Ovary (tissue), 9 donors: ENCODE measurements around the gene KLHL30. TPM values are rescaled to one million over a fixed set of nuclear protein-coding genes. Genes with fewer than 3 reads are reported as not detected.
"Not testable (repeated sequence)": the region's sequence is repeated elsewhere in the genome, so short reads cannot be mapped to it uniquely, and the experiment has no call there.

Experiments
- DNase-seq, 5 donors: peaks; one replicate each; pipeline ENCODE4 v3.0.0-alpha.2; 2019 to 2020
- H3K27ac ChIP-seq, 2 donors: fragments of 200-600 bp; one replicate each; pipeline versions ENCODE4 v1.5.1 to v1.8.0; 2019 to 2022
- H3K27me3 ChIP-seq: fragments of 200-600 bp; one replicate; pipeline ENCODE4 v1.8.0; 2022
- H3K36me3 ChIP-seq: fragments of 200-600 bp; sonication (generic); one replicate; pipeline ENCODE4 v1.5.1; 2019
- H3K4me1 ChIP-seq: one replicate; pipeline ENCODE4 v1.8.1; 2013; ENCODE audit warnings: mild to moderate bottlenecking, moderate library complexity; ENCODE audit not compliant: insufficient read depth
- H3K4me3 ChIP-seq: fragments of 200-600 bp; sonication (generic); one replicate; pipeline ENCODE4 v1.5.1; 2017
- H3K9me3 ChIP-seq, 2 donors: fragments of 200-600 bp in 1 of 2; sonication (generic) in 1 of 2; one replicate each; pipeline versions ENCODE4 v1.5.1 to v1.8.1; 2013 to 2019; ENCODE audit warnings: mild to moderate bottlenecking in 1 of 2, moderate library complexity in 1 of 2
- EP300 ChIP-seq: sonication (generic); formaldehyde crosslinking; IDR thresholded peaks from one replicate; pipeline ENCODE4 v1.6.1; 2017; ENCODE audit warnings: antibody characterized with exemption
- POLR2A ChIP-seq: fragments of 450-650 bp; IDR thresholded peaks from one replicate; pipeline ENCODE4 v1.6.1; 2017; ENCODE audit warnings: antibody characterized with exemption, mild to moderate bottlenecking, moderate library complexity
- WGBS, 3 donors: extraction: QIAGEN DNeasy Blood & Tissue Kit in 1 of 3; methylation state at CpG; one replicate each; pipeline versions ENCODE4 v1.1.5 to v1.1.7; 2013 to 2017; 5-methylcytosine and 5-hydroxymethylcytosine counted together
- intact Hi-C, 4 donors: fragments of 100-400 bp; cut with DNase I; formaldehyde crosslinking; loops; one replicate each; pipeline versions ENCODE4 v1.11.0 to v1.15.1; 2022 to 2023
- polyA plus RNA-seq, 2 donors: library from polyadenylated mRNA; stranded (reverse); fragments of 200-250 nt in 1 of 2; fragments of 350-450 nt in 1 of 2; fragmentation: Illumina TruSeq in 1 of 2; extraction: RNeasy Lipid Tissue Mini Kit (QIAGEN cat#74804) in 1 of 2; gene quantifications; one replicate each; pipeline ENCODE4 v1.2.3, GENCODE V29; 2013 to 2014
- total RNA-seq, 7 donors: library from RNA; depleted of rRNA in 2 of 7; stranded (reverse); fragments of >200 nt in 2 of 7; fragmentation: NEBNext Ultra II Directional in 3 of 7; extraction: Animal tissue kit (Norgen Biotek cat#: 25700) in 3 of 7; gene quantifications; one replicate each; pipeline versions ENCODE4 v1.1.0 to v1.2.4, GENCODE V29; 2016 to 2023
- TF ChIP-seq, protein P1 (sequence below), 3 donors: fragments of 450-650 bp in 2 of 3; fragments of 200-600 bp in 1 of 3; IDR thresholded peaks; one replicate each; pipeline versions ENCODE4 v1.5.1 to v1.8.0; 2016 to 2022; ENCODE audit warnings: antibody characterized with exemption in 3 of 3, mild to moderate bottlenecking in 1 of 3
- donor health status: DM: no; HTN: no; CAD: no; lungs with moderate emphysema.
- donor health status: DM: no; HTN: no; CAD: no.
- donor health status: Bipolar disorder and iron deficiency.
- donor health status: DM: yes; HTN: yes; CAD: no.
- donor health status: DM: no; HTN: no; CAD: no.
- donor health status: DM: yes; HTN: yes; CAD: no.

The KLHL30 gene
- total and polyA plus RNA-seq, 9 donors: 0.08 to 0.74 (median 0.24) TPM; not detected in 1

- 79 to 85% (median 83%) methylated on average over 12 to 13 of the region's 13 CpGs for WGBS, 3 donors
- Histone ChIP-seq H3K27me3 (no peaks in the 10 kb centered on the region), H3K4me3 (no peak overlapping the region), H3K4me1 (peaks cover 9% of the 10 kb centered on the region), H3K27ac (no peak overlapping the region), H3K9me3 (no peaks in the 10 kb centered on the region), H3K36me3 (no peaks in the 10 kb centered on the region)
- intact Hi-C loops: no loop called here
- TF ChIP-seq, protein P1, sequence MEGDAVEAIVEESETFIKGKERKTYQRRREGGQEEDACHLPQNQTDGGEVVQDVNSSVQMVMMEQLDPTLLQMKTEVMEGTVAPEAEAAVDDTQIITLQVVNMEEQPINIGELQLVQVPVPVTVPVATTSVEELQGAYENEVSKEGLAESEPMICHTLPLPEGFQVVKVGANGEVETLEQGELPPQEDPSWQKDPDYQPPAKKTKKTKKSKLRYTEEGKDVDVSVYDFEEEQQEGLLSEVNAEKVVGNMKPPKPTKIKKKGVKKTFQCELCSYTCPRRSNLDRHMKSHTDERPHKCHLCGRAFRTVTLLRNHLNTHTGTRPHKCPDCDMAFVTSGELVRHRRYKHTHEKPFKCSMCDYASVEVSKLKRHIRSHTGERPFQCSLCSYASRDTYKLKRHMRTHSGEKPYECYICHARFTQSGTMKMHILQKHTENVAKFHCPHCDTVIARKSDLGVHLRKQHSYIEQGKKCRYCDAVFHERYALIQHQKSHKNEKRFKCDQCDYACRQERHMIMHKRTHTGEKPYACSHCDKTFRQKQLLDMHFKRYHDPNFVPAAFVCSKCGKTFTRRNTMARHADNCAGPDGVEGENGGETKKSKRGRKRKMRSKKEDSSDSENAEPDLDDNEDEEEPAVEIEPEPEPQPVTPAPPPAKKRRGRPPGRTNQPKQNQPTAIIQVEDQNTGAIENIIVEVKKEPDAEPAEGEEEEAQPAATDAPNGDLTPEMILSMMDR (IDR thresholded peaks at IDR 0.05): no peak
- TF ChIP-seq EP300: no peak
- TF ChIP-seq POLR2A: no peak
- DNase-seq: peak in 1 of 5 donors; percentile 26
These were observed 30.0 kb downstream of the KLHL30 start for GRCh38 chr2:238168196-238169047.

DNA sequence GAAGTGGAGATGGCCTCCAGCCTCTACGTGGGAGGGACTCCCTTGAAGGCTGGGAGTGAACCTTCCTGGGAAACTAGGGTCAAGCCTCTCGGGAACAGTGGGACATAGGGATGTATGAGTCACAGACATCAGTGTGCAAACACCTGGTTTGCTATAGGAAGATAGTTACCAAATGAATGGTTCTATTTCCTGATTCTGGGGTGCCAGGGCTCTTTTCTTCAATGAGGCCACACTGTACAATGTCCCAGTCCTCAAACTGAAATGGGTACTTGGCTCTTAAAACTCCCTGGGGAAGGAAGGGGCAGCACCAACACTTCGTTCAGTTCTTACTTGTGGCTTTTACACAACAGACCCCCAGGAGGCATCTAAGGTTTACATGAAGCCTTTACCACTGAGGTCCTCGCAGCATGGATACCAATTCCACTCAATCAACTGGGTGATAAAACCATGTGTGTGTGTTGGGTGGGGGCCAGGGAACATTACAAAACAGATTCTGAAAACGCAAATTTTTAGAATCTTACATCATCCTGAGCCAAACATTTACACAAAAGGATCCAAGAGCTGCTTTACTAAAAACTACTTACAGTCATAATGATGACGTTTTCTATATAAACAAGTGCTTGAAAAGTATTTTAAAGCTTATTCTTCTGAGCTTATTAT lies 30.7 kb downstream of the KLHL30 start:
- H3K36me3 ChIP-seq: no peaks in the 10 kb centered on the region
- DNase-seq: peak in 2 of 5 donors; percentile 37 to 64
- 40 to 46% (median 43%) methylated on average over 6 of the region's 6 CpGs for WGBS, 3 donors
- H3K4me3 ChIP-seq: no peak overlapping the region
- TF ChIP-seq POLR2A (no peak), EP300 (no peak)
- TF ChIP-seq, protein P1 (IDR thresholded peaks at IDR 0.05): no peak
- H3K27ac ChIP-seq: peak overlapping the region in 1 of 2 donors; percentile 11
- no peaks in the 10 kb centered on the region for H3K9me3 ChIP-seq
- no peaks in the 10 kb centered on the region for H3K27me3 ChIP-seq
- peaks cover 9% of the 10 kb centered on the region for H3K4me1 ChIP-seq
- intact Hi-C loops: no loop called here

DNA sequence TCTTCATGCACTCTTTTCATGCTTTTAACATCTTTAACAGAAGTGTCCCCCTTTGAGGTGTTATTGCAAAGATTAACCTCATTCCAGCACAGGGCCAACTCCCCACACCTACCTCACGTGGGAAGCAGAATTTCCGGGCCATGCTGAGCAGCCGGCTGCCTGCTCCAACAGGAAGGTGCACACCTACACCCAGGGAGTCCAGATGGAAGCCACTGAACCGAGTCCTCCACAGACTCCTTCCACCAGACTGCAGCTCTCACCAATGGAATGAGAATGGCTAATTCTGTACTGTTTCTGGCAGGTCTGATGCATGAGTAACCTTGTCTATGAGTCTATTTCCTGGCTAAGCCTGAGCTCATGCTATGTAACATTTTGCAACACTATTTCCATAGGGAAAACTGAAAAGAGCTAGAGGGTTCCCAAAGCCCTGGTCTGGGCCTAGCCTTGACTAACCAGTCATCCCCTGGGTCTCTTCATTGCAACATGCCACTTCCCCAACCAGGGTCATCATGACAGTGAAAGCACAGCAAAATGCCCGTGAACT lies 31.3 kb downstream of the KLHL30 start:
- Histone ChIP-seq H3K4me3 (no peak overlapping the region), H3K27ac (no peak overlapping the region), H3K36me3 (no peaks in the 10 kb centered on the region), H3K4me1 (peaks cover 9% of the 10 kb centered on the region), H3K27me3 (no peaks in the 10 kb centered on the region), H3K9me3 (no peaks in the 10 kb centered on the region)
- WGBS, 3 donors: 59 to 71% (median 64%) methylated on average over 5 of the region's 5 CpGs
- intact Hi-C loops: no loop called here
- no peak for DNase-seq
- TF ChIP-seq POLR2A (no peak), EP300 (no peak)
- TF ChIP-seq, protein P1 (IDR thresholded peaks at IDR 0.05): no peak

GRCh38 chr2:238170386-238171071 lies 32.1 kb downstream of the KLHL30 start:
- TF ChIP-seq, protein P1 (IDR thresholded peaks at IDR 0.05): no peak
- TF ChIP-seq POLR2A (no peak), EP300 (no peak)
- intact Hi-C loops: no loop called here
- H3K4me3 ChIP-seq: no peak overlapping the region

DNA sequence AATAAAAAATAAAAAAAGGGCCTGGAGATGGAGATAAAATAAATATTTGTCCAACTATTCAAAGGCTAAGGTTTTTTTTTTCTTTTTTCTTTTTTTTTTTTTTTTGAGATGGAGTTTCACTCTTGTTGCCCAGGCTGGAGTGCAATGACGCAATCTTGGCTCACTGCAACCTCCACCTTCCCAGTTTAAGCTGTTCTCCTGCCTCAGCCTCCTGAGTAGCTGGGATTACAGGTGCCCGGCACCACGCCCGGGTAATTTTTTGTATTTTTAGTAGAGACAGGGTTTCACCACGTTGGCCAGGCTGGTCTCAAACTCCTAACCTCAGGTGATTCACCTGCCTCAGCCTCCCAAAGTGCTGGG lies 32.6 kb downstream of the KLHL30 start:
- WGBS, 3 donors: 89 to 93% (median 93%) methylated on average over 5 of the region's 5 CpGs
- H3K36me3 ChIP-seq, H3K4me1 ChIP-seq, DNase-seq, H3K4me3 ChIP-seq, H3K9me3 ChIP-seq, H3K27me3 ChIP-seq, intact Hi-C loops, H3K27ac ChIP-seq: not testable (repeated sequence)

More at GRCh38 chr2:238170386-238171071, 32.1 kb downstream of the KLHL30 start:
- Histone ChIP-seq H3K36me3 (no peaks in the 10 kb centered on the region), H3K27ac (no peak overlapping the region), H3K27me3 (no peaks in the 10 kb centered on the region), H3K9me3 (no peaks in the 10 kb centered on the region), H3K4me1 (peaks cover 9% of the 10 kb centered on the region)
- DNase-seq: no peak
- WGBS, 3 donors: 88% methylated on average over 21 of the region's 21 CpGs
